ENCODE data around the gene ASL.
A peak's percentile ranks its signal among the peaks of the same experiment; 100 is the strongest.
"Not testable (repeated sequence)": the region's sequence is repeated elsewhere in the genome, so short reads cannot be mapped to it uniquely, and the experiment has no call there.

The ASL gene

DNA sequence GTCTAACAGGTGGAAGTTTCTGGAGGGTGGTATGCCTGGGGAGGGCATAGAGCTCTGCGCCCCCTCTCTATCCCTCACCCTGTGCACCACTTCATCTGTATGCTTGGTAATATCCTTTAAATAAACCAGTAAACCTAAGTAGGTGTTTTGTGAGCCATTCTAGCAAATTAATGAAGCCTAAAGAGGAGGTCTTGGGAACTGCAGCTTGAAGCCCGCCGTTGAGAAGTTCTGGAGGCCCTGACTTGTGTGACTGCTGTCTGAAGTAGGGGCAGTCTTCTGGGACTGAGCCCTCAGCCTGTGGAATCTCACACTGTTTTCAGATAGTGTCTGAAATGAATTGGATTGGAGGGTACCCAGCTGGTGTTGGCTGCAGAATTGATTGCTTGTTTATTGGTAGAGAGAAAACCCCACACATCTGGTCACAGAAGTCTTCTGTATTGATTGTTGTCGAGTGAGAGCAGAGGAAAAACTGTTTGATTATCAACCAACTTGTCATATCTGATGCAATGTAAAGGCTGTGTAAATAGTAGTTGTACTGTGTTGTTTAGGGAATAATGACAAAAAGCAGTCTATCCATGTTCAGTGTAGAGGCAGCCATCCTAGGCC is 43.7 kb downstream of the ASL start:
- no peak for DNase-seq (ENCODE audit: low read depth)

DNA sequence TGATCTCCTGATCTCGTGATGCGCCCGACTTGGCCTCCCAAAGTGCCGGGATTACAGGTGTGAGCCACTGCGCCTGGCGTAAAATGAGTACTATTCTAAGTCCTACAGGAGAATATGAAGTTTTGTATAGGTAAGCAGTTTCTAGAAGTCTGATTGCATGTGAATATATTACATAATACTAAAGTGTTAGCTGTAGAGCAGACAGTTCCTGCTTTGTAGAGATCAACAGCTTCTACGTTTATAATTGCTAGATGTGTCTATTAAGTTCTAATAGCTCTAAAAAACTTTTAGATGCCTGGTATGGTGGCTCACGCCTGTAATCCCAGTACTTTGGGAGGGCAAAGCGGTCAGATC is 47.5 kb downstream of the ASL start:
- no peak for DNase-seq (ENCODE audit: low read depth)

DNA sequence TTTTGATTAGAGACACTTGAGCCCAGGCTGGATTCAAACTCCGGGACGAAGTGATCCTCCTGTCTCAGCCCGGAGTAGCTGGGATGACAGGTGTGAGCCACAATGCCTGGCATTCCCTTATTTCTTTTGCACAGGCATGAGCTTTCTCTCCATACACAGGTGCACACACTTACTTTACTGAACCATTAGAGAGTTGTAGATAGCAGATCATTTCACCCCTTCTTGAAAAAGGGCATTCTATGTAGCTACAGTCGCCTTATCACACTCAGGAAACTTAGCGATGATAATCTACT is 48.9 kb downstream of the ASL start:
- DNase-seq (ENCODE audit: low read depth), result not testable (repeated sequence)

DNA sequence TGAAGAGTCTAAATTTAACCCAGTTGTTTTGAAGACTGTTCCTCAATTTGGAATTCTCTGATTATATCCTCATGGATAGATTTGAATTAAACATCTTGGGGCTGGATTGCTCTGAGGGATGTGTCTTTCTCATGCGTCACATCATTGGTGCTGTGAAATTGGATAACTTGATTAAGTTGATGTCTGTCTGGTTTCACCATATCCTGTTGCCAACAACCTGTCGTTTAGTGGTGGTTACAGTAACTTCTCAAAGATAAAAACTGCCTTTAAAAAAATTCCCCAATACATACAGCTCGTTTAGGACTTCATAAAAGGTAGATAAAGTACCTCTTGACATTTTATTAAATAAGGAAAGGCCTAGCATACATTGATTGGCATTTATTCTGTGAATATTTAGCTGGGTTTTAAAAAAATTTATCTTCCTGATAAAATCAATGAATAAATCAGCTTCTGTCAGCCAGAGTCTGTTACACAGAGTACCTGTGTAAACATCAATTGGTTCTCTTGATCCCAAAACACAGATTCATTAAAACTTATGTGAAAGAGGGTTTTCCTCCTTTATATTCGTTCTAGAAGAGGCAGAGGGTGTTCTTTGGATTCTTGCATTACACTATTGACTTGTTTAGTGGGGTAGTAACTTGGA is 49.6 kb downstream of the ASL start:
- DNase-seq (ENCODE audit: low read depth), result no peak

DNA sequence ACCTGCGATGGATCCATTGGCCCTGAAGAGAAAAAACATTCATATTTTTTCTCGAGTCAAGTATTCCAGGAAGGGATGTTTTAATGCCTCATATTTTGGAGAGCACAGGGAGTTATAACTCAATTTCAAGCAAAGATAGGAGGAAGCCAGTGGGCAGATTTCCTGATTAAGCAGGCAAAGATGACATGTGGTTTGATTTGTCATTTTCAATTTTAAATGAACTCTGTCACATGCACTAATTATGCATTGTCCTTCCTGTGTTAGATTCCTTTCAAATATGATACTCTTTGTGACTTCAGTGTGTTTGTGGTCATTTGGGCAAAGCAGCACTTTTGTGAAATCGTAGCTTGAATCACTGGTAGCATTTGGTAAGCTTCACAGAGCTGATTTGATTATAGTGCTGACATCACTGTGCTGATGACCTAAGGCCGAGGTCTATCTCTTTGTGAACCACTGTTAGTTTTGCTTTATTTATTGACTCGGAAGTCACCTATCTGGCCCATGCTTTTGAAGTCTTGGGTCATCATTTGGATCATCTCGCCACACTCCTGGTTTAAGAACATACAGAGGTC is 50.2 kb downstream of the ASL start:
- not testable (repeated sequence) for DNase-seq (ENCODE audit: low read depth)

DNA sequence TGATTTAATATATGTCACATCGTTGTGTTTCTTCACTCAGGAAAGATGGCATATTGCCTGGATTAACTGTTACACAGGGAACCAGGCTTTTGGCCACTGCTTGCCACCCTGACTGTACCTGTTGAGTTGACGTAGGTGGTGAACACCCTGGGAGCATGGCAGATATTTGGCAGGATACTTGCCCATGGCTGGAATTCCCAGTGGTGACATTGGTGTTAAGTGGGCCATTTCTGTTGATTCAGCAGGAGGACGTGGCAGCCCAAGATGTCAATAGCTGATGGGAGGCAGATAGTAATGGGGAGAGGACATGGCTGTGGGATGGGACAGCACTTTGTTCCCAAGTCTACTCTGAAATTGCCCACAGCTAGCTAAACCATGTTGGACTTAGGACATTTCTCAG is 51.6 kb downstream of the ASL start:
- not testable (repeated sequence) for DNase-seq (ENCODE audit: low read depth)

DNA sequence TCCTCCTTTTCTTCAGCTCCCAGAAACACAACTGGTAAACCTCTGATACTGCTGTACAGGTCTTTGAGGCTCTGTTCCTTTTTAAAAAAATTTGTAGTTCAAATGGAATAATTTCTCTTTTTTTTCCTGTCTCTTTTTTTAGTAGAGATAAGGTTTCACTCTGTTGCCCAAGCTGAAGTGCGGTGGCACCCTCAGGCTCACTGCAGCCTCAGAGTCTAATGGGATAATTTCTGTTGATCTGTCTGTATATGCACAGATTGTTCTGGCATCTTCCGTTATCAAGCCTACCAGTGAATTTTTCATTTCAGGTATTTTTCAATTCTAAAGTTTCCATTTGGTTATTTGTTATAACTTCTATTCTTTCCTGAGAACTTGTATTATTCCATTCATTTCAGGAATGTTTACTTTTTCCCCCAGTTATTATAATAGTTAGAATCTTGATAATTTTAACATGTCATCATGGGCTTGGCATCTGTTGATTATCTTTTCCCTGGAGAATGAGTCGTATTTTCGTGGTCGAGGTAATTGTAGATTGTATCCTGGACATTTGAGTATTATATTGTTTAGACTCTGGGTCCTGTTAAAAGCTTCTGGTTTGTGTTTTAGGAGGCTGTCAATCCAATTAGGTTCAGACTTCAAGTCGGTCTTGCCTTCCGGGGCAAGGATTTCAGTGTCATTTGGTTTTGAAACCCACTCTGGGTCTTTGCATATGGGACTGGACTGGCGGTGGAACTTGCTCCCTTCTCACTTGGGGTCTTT is 63.6 kb downstream of the ASL start:
- no peak for DNase-seq (ENCODE audit: low read depth)

DNA sequence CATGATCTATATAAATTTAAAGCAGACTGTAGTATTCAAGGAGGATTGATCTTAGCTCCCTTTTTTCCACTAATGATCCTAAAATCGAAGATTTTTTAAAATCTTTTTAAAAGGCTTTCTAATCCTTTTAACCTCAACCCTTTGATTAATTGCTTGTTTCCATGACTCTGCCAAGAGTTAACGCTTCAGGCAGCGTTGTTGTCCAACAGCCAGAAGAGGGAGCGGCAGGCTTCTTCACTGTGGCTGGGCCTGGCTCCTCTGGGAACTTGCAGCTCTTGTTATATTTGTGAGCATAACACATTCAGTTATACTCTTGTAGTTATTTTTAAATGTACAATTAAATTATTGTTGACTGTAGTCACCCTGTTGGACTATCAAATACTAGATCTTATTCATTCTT is 65.3 kb downstream of the ASL start:
- DNase-seq (ENCODE audit: low read depth), result peak; percentile 77

DNA sequence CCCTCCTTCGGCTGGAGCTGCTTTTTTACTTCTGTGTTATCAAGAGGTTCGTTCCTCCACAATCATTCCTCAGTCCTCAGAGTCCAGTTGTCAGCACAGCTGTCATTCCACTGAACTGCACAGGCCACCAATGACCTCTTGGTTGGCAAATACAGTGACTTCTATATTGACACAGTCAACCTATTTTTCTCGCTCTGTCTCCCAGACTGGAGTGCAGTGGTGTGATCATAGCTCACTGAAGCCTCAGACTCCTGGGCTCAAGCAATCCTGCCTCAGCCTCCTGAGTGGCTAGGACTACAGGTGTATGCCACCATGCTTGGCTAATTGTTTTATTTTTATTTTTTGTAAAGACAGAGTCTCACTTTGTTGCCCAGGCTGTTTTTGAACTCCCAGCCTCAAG is 66.7 kb downstream of the ASL start:
- DNase-seq (ENCODE audit: low read depth), result no peak

DNA sequence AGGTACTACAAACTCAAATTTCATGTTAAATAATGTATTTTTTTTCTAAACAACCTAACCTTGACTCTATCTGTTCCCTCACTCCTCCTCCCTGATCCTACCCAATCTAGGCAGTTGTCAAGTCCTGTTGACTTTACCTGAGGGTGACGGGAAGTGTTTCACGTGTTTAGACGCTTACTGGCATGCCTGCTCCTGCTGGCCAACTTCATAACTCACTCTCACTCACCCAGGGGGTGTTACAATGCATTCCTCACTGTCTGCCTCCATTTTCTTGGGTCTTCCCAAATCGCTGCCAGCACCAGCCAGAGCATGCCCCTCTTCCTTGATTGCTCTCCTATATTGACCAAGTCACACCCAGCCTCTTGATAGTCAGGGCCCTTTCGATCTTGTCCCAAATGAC is 67.4 kb downstream of the ASL start:
- no peak for DNase-seq (ENCODE audit: low read depth)
